KOPT-K1 (cell line): ENCODE data around the gene NRSN2.
"Not testable (repeated sequence)": the region's sequence is repeated elsewhere in the genome, so short reads cannot be mapped to it uniquely, and the experiment has no call there.

ENCODE experiments used
- H3K27ac ChIP-seq: fragments of 200-600 bp; sonication (generic); 2 replicates; pipeline ENCODE4 v1.5.1; 2016; ENCODE audit warnings: antibody characterized with exemption, mild to moderate bottlenecking, low read depth, low read length; ENCODE audit not compliant: poor library complexity, severe bottlenecking
- H3K36me3 ChIP-seq: fragments of 200-600 bp; sonication (generic); 2 replicates; pipeline ENCODE4 v1.5.1; 2017; ENCODE audit warnings: antibody characterized with exemption, mild to moderate bottlenecking, low read length, moderate library complexity; ENCODE audit not compliant: insufficient read depth
- H3K9me3 ChIP-seq: fragments of 200-600 bp; sonication (generic); 2 replicates; pipeline ENCODE4 v1.5.1; 2017; ENCODE audit warnings: antibody characterized with exemption, low read length, mild to moderate bottlenecking; ENCODE audit not compliant: insufficient read depth, poor library complexity, severe bottlenecking

NRSN2 gene

GRCh38 chr20:361561-361960 is 14.7 kb downstream of the NRSN2 start:
- Histone ChIP-seq H3K9me3 (no peaks in the 10 kb centered on the region), H3K36me3 (no peaks in the 10 kb centered on the region), H3K27ac (no peak overlapping the region)

DNA sequence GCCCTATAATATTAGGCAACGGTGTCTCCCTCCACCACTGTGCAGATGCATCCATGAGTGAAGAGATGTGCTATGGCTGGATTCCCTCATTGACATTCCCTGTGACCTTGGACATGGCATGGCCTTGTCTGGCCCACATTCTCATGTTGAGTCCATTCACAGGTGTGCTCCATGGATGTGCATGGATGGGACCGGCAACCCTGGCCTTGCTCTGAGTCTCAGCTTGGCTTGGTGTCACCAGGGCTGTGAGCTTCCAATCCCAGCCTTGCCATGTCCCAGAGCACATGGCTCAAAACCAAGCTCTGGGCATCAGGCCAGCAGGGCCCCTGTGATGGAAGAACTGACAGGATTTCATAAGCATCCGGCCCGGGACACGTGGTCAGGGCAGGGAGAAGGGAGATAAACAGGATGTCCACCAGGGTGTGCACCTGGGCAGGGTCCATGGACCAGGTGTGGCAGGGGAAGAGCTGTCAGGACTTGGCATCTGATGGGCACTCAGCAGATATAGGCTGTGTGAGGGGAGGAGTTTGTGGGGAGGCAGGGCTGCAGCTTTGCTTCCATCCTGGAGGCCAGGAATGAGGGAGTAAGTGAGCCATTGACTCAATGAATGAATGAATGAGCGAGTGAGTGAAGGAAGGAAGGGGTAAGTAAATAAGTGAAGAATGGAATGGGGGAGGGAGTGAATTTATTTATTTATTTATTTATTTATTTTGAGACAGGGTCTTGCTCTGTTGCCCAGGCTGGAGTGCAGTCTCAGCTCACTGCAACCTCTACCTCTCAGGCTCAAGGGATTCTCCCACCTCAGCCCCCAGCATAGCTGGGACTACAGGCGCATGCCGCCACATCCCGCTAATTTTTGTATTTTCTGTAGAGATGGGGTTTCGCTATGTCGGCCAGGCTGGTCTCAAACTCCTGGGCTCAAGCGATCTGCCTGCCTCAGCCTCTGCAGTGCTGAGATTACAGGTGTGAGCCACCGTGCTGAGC is 15.7 kb downstream of the NRSN2 start:
- Histone ChIP-seq H3K27ac (no peak overlapping the region), H3K36me3 (no peaks in the 10 kb centered on the region), H3K9me3 (no peaks in the 10 kb centered on the region)

DNA sequence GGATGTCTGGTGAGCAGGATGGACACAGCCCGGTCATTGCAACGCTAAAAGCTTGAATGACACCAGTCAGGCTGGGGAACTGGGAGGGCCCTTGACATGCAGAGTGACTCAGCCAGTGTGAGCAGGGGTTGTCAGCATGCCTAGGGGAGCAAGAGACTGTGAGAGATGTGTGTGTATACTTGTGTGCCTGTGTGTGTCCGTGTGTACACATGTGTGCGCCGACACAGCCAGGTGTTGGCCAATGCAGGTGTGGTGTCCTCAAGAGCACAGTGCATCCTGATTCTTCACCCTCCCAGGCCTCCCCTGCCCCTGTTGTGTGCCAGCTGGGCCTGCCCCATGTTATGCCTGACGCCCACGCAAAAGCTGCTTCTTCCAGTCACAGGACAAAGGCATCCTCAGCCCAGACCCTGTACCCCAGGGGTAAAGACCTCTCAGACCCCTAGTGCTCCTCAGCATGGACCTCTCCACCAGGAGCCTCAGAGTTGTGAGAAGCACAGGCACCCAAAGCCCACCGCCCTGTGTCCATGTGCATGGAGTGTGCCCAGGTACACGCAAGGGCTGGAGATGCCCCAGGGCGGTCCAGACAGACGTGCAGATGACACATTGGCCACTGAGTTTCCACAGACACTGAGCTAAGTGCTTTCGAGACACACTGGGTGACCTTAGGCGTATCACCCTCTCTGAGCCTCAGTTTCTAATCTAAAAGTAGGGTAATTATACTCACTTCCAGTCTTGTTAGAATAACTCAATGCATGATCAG is 16.6 kb downstream of the NRSN2 start:
- Histone ChIP-seq H3K9me3 (no peaks in the 10 kb centered on the region), H3K36me3 (no peaks in the 10 kb centered on the region), H3K27ac (no peak overlapping the region)

GRCh38 chr20:364905-365794 is 18.2 kb downstream of the NRSN2 start:
- H3K36me3 ChIP-seq: no peaks in the 10 kb centered on the region
- peak overlapping the region; percentile 21 for H3K27ac ChIP-seq
- no peaks in the 10 kb centered on the region for H3K9me3 ChIP-seq

GRCh38 chr20:366041-366718 is 19.3 kb downstream of the NRSN2 start:
- H3K9me3 ChIP-seq: no peaks in the 10 kb centered on the region
- peak overlapping the region; percentile 26 for H3K27ac ChIP-seq
- H3K36me3 ChIP-seq: no peaks in the 10 kb centered on the region

DNA sequence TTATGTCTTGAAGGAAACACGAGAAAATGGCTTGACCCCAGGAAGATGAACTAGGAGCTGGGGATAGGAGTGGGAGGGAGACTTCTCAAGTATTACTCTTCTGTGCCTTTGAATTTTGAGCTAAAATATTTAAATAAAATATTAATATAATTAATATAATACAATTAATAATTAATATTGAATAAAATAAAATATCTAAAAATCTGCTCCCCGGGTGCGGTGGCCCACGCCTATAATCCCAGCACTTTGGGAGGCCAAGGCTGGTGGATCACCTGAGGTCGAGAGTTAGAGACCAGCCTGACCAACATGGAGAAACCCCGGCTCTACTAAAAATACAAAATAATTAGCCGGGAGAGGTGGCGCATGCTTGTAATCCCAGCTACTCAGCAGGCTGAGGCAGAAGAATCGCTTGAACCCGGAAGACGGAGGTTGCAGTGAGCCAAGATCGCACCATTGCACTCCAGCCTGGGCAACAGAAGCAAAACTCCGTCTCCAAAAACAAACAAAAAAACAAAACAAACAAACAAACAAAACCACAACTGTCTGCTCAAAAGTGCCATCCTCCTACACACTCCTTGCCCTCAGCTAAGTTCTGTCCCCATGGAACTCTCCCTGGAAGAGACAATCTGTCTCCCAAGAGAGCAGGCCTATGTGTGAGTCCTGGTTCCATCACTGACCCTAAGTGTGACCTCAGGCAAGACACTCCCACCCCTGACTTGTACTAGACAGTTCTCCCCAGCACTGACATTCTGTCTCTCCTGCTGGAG is 20.0 kb downstream of the NRSN2 start:
- H3K36me3 ChIP-seq: no peaks in the 10 kb centered on the region
- peak overlapping the region; percentile 26 for H3K27ac ChIP-seq
- no peaks in the 10 kb centered on the region for H3K9me3 ChIP-seq

GRCh38 chr20:367486-367887 is 20.6 kb downstream of the NRSN2 start:
- Histone ChIP-seq H3K9me3 (no peaks in the 10 kb centered on the region), H3K27ac (no peak overlapping the region), H3K36me3 (no peaks in the 10 kb centered on the region)

- Histone ChIP-seq H3K9me3 (no peaks in the 10 kb centered on the region), H3K36me3 (no peaks in the 10 kb centered on the region), H3K27ac (no peak overlapping the region)
These were observed 22.0 kb downstream of the NRSN2 start for GRCh38 chr20:368915-369314.

DNA sequence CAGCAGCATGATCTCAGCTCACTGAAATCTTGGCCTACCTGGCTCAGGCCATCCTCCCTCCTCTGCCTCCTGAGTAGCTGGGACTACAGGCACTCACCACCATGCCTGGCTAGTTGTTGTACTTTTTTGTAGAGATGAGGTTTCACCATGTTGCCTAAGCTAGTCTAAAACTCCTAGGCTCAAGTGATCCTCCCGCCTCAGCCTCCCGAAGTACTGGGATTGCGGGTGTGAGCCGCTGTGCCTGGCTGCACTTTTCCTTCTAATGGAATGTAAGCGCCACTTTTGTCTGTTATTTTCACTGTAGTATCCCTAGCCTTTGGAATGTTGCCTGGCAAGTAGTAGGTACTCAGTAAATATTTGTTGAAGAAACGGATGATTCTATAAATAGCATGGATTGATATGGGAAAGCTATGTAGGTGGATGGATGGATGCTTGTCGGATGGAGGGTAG is 23.3 kb downstream of the NRSN2 start:
- H3K27ac ChIP-seq: no peak overlapping the region
- H3K36me3 ChIP-seq: no peaks in the 10 kb centered on the region
- no peaks in the 10 kb centered on the region for H3K9me3 ChIP-seq

DNA sequence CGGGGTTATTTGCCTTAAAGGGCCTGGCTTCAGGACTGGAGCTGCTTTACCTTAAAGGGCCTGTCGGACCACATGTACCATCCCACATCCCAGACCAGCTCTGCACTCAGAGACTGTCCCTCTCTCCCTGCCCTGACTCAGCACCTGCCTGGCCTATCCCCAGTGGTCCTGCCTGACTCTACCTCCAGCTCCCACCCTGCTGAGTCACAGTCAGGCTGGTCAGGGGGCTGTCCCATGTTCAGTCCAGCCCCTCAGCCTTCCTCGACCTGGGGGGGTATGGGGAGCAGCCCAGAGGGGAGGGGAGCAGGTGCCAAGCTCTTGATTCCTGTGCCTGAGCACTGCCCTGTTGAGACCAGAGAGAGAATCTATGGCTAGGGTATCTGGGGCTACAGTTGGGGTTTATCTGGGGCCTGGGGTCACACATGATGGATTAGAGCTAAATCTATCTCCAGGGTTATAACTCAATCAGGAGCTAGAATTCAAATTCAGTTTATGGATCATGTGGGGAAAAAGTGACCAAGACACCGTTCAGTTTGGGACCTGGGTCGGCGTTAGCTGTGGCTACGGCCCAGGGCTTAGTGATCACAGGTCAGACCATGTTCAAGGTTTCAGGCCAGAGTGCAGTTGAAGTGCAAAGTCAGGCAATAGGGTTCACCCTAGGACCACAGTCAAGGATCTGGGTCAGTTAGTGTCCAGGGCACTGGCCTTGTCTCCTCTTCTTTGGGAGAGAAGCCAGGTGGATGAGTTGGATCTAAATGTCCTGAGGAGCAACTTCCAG is 24.3 kb downstream of the NRSN2 start:
- H3K36me3 ChIP-seq: no peaks in the 10 kb centered on the region
- H3K27ac ChIP-seq: peak overlapping the region; percentile 51
- no peaks in the 10 kb centered on the region for H3K9me3 ChIP-seq

DNA sequence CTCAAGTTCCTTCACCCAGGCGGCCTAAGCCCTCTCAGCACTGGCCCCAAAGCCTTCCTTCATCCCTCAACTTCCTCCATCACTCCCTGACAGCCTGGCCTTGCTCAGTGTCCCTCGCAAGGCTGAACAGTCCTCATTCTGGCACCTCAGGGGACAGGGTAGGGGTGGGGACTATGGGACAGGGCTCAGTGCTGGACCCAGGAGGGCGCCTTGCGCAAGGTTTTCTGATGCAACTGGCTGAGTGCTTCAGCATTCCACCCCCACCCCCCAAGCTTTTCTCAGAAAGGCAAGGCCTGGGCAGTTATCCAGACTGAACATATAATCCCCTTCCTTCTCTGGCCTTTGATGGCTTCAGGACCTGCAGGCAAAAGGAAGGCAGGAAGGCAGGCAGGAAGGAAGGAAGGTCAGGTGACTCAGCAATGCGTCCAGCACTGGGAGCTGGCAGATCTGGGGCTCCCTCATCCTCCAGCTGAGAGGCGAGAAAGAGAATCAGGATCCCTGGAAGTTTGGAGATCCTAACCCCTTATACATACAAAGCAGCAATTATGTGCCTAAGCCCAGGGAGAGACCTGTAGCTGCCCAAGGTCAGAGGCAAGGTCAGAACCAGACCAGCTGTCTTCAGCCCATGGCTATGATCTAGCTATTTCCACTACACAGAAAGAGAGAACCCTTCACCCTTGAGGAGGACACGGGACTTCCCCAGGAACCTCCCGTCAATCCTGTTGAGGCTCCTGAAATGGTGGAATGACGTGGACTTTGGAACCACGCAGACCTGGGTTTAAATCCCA is 25.0 kb downstream of the NRSN2 start:
- Histone ChIP-seq H3K27ac (peak overlapping the region; percentile 51), H3K36me3 (no peaks in the 10 kb centered on the region)

GRCh38 chr20:372543-373082 is 25.7 kb downstream of the NRSN2 start:
- H3K27ac ChIP-seq: peak overlapping the region; percentile 51
- not testable (repeated sequence) for H3K9me3 ChIP-seq, H3K36me3 ChIP-seq

More for the DNA sequence above, 25.0 kb downstream of the NRSN2 start:
- no peaks in the 10 kb centered on the region for H3K9me3 ChIP-seq
